HG03442 (cell line): ENCODE data around the gene C16orf86.

ENCODE experiments used
- ATAC-seq: cut with Tn5 transposase; IDR thresholded peaks from one replicate; pipeline ENCODE4 v1.9.1; 2021; ENCODE audit warnings: mild to moderate bottlenecking, moderate library complexity; ENCODE audit not compliant: unreplicated experiment

Gene C16orf86

GRCh38 chr16:67653789-67654402 lies 12.7 kb upstream of the C16orf86 start:
- no peak for ATAC-seq

- ATAC-seq, result no peak
Observed at GRCh38 chr16:67654403-67654911, 12.2 kb upstream of the C16orf86 start.

GRCh38 chr16:67655363-67655762 lies 11.3 kb upstream of the C16orf86 start:
- ATAC-seq, result no peak

GRCh38 chr16:67656344-67657016 lies 10.1 kb upstream of the C16orf86 start:
- no peak for ATAC-seq

GRCh38 chr16:67657017-67657608 lies 9.5 kb upstream of the C16orf86 start:
- no peak for ATAC-seq

GRCh38 chr16:67657751-67658518 lies 8.7 kb upstream of the C16orf86 start:
- ATAC-seq, result no peak

- no peak for ATAC-seq
Observed at GRCh38 chr16:67658849-67659674, 7.6 kb upstream of the C16orf86 start.

- peak; percentile 55 for ATAC-seq
Observed at GRCh38 chr16:67659675-67660563, 6.7 kb upstream of the C16orf86 start, which contains the start of gene ACD. ACD (minus strand) TSS chr16:67660260; CDS start chr16:67660220, 40 bp downstream.

GRCh38 chr16:67660564-67661028 lies 6.0 kb upstream of the C16orf86 start, which contains the start of gene PARD6A:
PARD6A (plus strand) TSS chr16:67660960; CDS start chr16:67661039, 79 bp downstream.
- ATAC-seq, result peak; percentile 73

GRCh38 chr16:67661101-67661761 lies 5.4 kb upstream of the C16orf86 start:
- no peak for ATAC-seq

- ATAC-seq, result no peak
Observed at GRCh38 chr16:67661886-67662652, 4.5 kb upstream of the C16orf86 start.

GRCh38 chr16:67662653-67663010 lies 4.0 kb upstream of the C16orf86 start:
- no peak for ATAC-seq

GRCh38 chr16:67663151-67663876 lies 3.3 kb upstream of the C16orf86 start:
- ATAC-seq, result no peak

- ATAC-seq, result no peak
Observed at GRCh38 chr16:67663877-67664222, 2.8 kb upstream of the C16orf86 start.

- ATAC-seq, result no peak
Observed at GRCh38 chr16:67664258-67664657, 2.4 kb upstream of the C16orf86 start.

GRCh38 chr16:67664871-67665270 lies 1.7 kb upstream of the C16orf86 start:
- ATAC-seq, result no peak

GRCh38 chr16:67665598-67665997 lies 1.0 kb upstream of the C16orf86 start:
- no peak for ATAC-seq
